Measurements from ENCODE around the gene PRPF40A.

PRPF40A gene

GRCh38 chr2:152620208-152620607 lies 97.1 kb downstream of the PRPF40A start:
- DNase-seq (ENCODE audit: low read depth) = no peak

GRCh38 chr2:152618193-152618564 lies 99.1 kb downstream of the PRPF40A start:
- no peak for DNase-seq (ENCODE audit: low read depth)

GRCh38 chr2:152617456-152618192 lies 99.6 kb downstream of the PRPF40A start:
- no peak for DNase-seq (ENCODE audit: low read depth)

- no peak for DNase-seq (ENCODE audit: low read depth)
These were observed 102.1 kb downstream of the PRPF40A start for GRCh38 chr2:152615177-152615576.

GRCh38 chr2:152613235-152613634 lies 104.0 kb downstream of the PRPF40A start:
- no peak for DNase-seq (ENCODE audit: low read depth)

- no peak for DNase-seq (ENCODE audit: low read depth)
These were observed 105.6 kb downstream of the PRPF40A start for GRCh38 chr2:152611458-152612231.

- DNase-seq (ENCODE audit: low read depth) = no peak
These were observed 107.6 kb downstream of the PRPF40A start for GRCh38 chr2:152609699-152610098.

GRCh38 chr2:152609154-152609553 lies 108.1 kb downstream of the PRPF40A start:
- no peak for DNase-seq (ENCODE audit: low read depth)

GRCh38 chr2:152607793-152608300 lies 109.4 kb downstream of the PRPF40A start:
- no peak for DNase-seq (ENCODE audit: low read depth)

- no peak for DNase-seq (ENCODE audit: low read depth)
These were observed 110.3 kb downstream of the PRPF40A start for GRCh38 chr2:152606941-152607340.

GRCh38 chr2:152606081-152606480 lies 111.2 kb downstream of the PRPF40A start:
- DNase-seq (ENCODE audit: low read depth) = no peak

GRCh38 chr2:152603166-152603565 lies 114.1 kb downstream of the PRPF40A start:
- no peak for DNase-seq (ENCODE audit: low read depth)

- no peak for DNase-seq (ENCODE audit: low read depth)
These were observed 114.5 kb downstream of the PRPF40A start for GRCh38 chr2:152602750-152603149.
